Dendritic cell treated with granulocyte-macrophage colony-stimulating factor and Interleukin-4, amounts not matched to agents 40 ng/mL and 50 ng/mL, for 4 days (primary cell): ENCODE data around the gene IRF9.

ENCODE experiments used
- H3K27ac Mint-ChIP-seq: one replicate; pipeline ENCODE4 v1.8.0; 2022; ENCODE audit warnings: mild to moderate bottlenecking, mixed read lengths
- H3K27me3 Mint-ChIP-seq: one replicate; pipeline ENCODE4 v1.8.0; 2022; ENCODE audit warnings: mild to moderate bottlenecking, mixed read lengths
- H3K36me3 Mint-ChIP-seq: one replicate; pipeline ENCODE4 v1.8.0; 2022; ENCODE audit warnings: low read depth, mixed read lengths
- H3K4me1 Mint-ChIP-seq: one replicate; pipeline ENCODE4 v1.8.0; 2022; ENCODE audit warnings: low read depth, mixed read lengths
- H3K4me3 Mint-ChIP-seq: one replicate; pipeline ENCODE4 v1.8.0; 2022; ENCODE audit warnings: mild to moderate bottlenecking, moderate library complexity, mixed read lengths
- H3K9me3 Mint-ChIP-seq: one replicate; pipeline ENCODE4 v1.8.0; 2022; ENCODE audit warnings: mixed read lengths
- intact Hi-C: fragments of 100-400 bp; cut with micrococcal nuclease; formaldehyde crosslinking; loops from one replicate; pipeline ENCODE4 v1.15.0; 2022

IRF9 gene

DNA sequence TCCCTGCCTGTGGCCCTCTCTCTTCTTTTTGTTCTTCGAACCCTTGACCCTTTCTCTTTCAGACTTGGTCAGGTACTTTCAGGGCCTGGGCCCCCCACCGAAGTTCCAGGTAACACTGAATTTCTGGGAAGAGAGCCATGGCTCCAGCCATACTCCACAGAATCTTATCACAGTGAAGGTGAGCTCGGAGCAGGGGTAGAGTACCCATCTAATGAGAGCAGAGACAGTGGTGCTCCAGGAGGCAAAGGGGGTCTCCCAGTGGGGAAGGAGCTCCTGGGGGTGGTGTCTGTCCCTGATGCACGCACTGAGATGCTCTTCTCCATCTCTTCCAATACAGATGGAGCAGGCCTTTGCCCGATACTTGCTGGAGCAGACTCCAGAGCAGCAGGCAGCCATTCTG is 4.7 kb downstream of the IRF9 start:
- Mint-ChIP-seq H3K36me3 (peaks cover 96% of the 10 kb centered on the region), H3K9me3 (no peaks in the 10 kb centered on the region), H3K27me3 (peaks cover 2% of the 10 kb centered on the region), H3K4me1 (peaks cover 84% of the 10 kb centered on the region), H3K27ac (peak overlapping the region; percentile 82), H3K4me3 (no peak overlapping the region)
- intact Hi-C loops, result no loop called here

DNA sequence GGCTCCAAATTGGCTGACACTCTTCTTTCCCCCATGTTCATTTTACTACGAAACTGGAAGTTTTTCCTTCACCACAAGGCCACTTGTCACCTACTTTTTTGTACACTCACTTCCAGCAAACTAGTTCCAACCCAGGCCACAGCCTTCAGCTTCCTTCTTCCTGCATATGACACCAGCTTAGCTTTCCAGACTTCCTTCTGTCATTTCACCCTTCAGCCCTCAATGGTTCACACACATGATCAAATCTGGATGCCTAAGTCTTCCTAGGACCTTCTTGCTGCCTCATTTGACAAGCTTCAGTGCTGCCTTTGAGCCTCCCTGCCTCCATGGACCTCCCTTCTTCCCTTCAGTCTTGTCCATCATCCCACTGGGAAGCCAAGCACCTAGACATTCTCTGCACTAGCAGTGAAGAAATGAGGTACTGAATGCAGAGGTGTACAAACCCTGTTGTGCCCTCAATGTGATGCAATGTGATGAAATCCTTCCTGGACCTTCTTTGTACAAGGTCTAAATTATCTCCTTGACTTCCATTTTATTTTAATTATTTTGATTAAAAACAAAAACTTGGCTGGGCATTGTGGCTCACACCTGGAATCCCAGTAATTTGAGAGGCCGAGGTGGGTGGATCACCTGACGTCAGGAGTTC is 6.5 kb downstream of the IRF9 start:
- peaks cover 96% of the 10 kb centered on the region for H3K36me3 Mint-ChIP-seq
- peak overlapping the region; percentile 82 for H3K27ac Mint-ChIP-seq
- no peak overlapping the region for H3K4me3 Mint-ChIP-seq
- intact Hi-C loops, result no loop called here
- no peaks in the 10 kb centered on the region for H3K9me3 Mint-ChIP-seq
- H3K27me3 Mint-ChIP-seq, result peaks cover 13% of the 10 kb centered on the region
- H3K4me1 Mint-ChIP-seq, result peaks cover 78% of the 10 kb centered on the region

DNA sequence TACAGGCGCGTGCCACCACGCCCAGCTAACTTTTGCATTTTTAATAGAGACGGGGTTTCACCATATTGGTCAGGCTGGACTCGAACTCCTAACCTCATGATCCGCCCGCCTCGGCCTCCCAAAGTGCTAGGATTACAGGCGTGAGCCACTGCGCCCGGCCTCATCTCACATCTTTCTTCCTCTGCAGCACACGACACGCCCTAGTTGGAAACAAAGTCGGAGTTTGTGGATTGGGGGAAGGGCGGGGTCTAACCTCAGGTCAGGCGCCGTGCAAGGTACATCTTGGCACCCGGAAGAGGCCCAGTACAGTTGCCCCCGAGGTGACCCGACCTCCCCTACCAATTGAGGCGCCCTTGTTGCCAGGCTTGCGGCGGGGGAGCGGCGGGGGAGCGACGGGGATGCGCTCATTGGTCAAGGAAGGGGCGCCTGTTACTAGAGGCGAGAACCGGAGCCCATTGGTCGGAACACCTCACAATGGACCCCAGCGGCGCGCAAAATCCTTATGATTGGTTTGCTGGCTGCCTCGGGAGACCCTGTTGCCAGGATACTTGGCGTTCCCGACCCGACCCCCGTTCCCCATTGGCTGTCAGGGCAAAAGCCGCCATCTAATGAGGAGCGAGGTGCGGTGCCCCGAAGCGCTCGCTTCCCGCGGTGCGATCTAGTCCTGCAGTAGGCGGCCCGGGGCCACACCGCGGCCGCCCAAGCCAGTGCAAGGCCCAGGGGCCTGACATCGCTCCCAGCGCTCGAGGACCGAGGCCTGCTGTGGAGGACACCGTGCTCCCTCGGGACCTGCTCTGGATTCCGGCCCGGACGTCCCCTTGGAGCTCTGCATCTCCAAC is 10.6 kb downstream of the IRF9 start, which contains the start of gene REC8:
REC8 (plus strand) TSS at position 659 of the 839 bp plus-strand sequence. CDS start 473 bp downstream, outside the sequence.
- peaks cover 37% of the 10 kb centered on the region for H3K4me1 Mint-ChIP-seq
- peak within 1 kb of the TSS; percentile 61 for H3K27ac Mint-ChIP-seq
- H3K36me3 Mint-ChIP-seq, result peaks cover 96% of the 10 kb centered on the region
- intact Hi-C loops, result no loop called here
- H3K9me3 Mint-ChIP-seq, result no peaks in the 10 kb centered on the region
- peak within 1 kb of the TSS; percentile 65 for H3K4me3 Mint-ChIP-seq
- peaks cover 13% of the 10 kb centered on the region for H3K27me3 Mint-ChIP-seq

DNA sequence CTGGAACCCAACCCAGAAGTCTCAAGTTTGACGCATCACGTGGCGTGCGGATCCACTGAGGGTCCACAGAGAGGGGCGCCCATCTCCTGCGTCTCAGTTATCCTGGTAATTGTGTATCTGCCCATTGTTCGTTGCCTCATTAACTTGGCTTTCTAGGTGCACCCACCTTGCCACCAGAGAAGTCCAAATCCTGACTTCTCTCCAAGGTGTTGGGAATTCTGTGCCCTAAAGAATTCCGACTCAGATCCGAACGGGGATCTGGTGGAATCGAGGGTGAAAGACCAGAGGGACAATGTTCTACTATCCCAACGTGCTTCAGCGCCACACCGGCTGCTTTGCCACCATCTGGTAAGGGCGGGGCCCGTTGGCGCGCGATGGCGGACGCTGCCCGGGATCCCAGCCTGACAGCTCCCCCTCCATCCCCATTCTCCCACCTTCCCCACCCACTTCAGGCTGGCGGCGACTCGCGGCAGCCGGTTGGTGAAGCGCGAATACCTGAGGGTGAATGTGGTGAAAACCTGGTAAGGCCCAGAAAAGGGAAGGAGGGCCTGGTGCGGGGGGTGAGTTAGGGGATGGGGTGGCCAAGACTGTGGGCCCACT is 11.3 kb downstream of the IRF9 start:
- Mint-ChIP-seq H3K4me1 (peaks cover 30% of the 10 kb centered on the region), H3K9me3 (no peaks in the 10 kb centered on the region), H3K36me3 (peaks cover 96% of the 10 kb centered on the region), H3K4me3 (no peak overlapping the region), H3K27me3 (peaks cover 13% of the 10 kb centered on the region), H3K27ac (no peak overlapping the region)
- intact Hi-C loops, result no loop called here

DNA sequence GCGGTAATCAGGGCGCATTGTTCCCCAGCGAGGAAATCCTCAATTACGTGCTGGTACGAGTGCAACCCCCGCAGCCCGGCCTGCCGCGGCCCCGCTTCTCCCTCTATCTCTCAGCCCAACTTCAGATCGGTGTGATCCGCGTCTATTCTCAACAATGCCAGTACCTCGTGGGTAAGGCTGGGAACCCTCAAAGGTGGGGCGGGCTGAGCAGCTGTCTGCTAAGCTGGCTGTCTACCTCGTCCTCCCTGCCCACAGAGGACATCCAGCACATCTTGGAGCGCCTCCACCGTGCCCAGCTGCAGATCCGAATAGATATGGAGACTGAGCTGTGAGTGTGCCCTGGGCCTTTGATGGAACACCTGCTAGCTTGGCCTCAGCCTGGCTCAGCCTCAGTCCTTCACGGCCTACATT is 11.8 kb downstream of the IRF9 start:
- intact Hi-C loops, result no loop called here
- no peaks in the 10 kb centered on the region for H3K9me3 Mint-ChIP-seq
- peaks cover 13% of the 10 kb centered on the region for H3K27me3 Mint-ChIP-seq
- H3K4me1 Mint-ChIP-seq, result peaks cover 25% of the 10 kb centered on the region
- H3K27ac Mint-ChIP-seq, result no peak overlapping the region
- H3K36me3 Mint-ChIP-seq, result peaks cover 96% of the 10 kb centered on the region
- no peak overlapping the region for H3K4me3 Mint-ChIP-seq

DNA sequence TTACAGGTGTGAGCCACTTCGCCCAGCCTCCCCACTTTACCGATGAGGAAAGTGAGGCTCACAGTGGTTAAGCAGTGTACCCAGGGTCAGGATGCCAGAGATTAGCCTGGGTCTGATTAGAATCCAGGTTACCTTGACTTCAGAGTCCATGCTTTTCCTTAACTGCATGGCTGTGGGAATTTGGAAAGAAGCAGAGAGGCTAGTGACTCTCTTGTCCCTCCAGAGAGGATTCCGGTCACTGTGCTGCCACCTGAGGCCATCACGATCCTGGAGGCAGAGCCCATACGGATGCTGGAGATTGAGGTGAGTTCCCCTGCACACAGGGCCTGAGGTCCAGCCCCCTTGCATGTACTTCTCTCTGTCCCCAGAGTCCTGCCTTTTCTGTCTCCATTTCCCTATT is 15.5 kb downstream of the IRF9 start:
- intact Hi-C loops, result no loop called here
- H3K36me3 Mint-ChIP-seq, result peaks cover 100% of the 10 kb centered on the region
- H3K4me1 Mint-ChIP-seq, result peaks cover 7% of the 10 kb centered on the region
- peaks cover 3% of the 10 kb centered on the region for H3K27me3 Mint-ChIP-seq
- H3K9me3 Mint-ChIP-seq, result no peaks in the 10 kb centered on the region
- no peak overlapping the region for H3K4me3 Mint-ChIP-seq
- H3K27ac Mint-ChIP-seq, result no peak overlapping the region

DNA sequence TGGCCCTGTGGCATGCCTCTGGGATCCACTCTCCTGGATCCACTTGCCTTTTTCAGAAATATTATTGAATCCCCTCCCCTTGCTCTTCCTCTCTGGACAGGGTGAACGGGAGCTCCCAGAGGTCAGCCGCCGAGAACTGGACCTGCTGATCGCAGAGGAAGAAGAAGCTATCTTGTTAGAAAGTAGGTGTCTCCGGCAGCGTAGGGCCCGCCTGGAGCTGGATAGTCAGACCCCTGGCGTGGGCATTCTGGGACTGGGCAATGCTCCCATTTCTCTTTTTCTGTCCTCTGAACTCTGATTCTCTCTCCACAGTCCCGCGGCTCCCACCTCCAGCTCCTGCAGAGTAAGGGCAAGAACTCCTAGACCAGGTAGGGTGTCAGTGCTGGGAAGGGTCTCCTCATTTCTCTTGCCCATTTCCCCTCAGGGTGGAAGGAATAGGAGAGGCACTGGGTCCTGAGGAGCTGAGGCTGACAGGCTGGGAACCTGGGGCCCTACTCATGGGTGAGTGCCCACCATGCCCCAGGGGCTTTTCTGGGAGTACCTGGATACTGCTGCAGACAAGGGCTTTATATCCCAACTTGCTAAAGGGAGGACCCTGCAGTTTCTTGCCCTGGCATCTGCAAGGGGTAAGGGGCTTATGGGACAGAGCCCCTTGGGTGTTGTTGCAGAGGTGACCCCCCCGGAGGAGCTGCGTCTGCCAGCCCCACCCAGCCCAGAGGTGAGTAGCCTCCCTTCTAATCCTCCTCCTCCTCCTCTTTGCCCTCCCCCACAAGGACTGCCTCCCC is 16.2 kb downstream of the IRF9 start:
- H3K27ac Mint-ChIP-seq, result no peak overlapping the region
- H3K4me3 Mint-ChIP-seq, result no peak overlapping the region
- intact Hi-C loops, result no loop called here
- H3K4me1 Mint-ChIP-seq, result peaks cover under 1% of the 10 kb centered on the region
- peaks cover 100% of the 10 kb centered on the region for H3K36me3 Mint-ChIP-seq
- no peaks in the 10 kb centered on the region for H3K27me3 Mint-ChIP-seq
- H3K9me3 Mint-ChIP-seq, result no peaks in the 10 kb centered on the region

DNA sequence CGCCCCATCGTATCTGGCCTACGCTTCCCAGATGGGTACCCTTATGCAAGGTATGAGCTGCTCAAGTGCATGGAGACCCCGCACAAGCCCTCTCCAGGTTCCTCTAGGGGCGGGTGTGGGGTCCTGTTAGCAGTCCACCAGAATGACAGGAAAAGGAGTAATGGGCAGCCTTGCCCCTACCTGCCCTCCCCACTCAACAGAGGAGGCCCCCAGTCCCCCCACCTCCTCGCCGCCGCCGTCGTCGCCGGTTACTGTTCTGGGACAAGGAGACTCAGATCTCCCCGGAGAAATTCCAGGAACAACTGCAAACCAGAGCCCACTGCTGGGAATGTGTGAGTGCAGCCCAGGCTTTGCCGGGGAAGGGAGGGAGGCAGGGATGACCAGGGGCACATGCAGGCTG is 16.8 kb downstream of the IRF9 start:
- no peak overlapping the region for H3K27ac Mint-ChIP-seq
- no peak overlapping the region for H3K4me3 Mint-ChIP-seq
- peaks cover 100% of the 10 kb centered on the region for H3K36me3 Mint-ChIP-seq
- no peaks in the 10 kb centered on the region for H3K27me3 Mint-ChIP-seq
- no peaks in the 10 kb centered on the region for H3K4me1 Mint-ChIP-seq
- intact Hi-C loops, result no loop called here
- no peaks in the 10 kb centered on the region for H3K9me3 Mint-ChIP-seq

DNA sequence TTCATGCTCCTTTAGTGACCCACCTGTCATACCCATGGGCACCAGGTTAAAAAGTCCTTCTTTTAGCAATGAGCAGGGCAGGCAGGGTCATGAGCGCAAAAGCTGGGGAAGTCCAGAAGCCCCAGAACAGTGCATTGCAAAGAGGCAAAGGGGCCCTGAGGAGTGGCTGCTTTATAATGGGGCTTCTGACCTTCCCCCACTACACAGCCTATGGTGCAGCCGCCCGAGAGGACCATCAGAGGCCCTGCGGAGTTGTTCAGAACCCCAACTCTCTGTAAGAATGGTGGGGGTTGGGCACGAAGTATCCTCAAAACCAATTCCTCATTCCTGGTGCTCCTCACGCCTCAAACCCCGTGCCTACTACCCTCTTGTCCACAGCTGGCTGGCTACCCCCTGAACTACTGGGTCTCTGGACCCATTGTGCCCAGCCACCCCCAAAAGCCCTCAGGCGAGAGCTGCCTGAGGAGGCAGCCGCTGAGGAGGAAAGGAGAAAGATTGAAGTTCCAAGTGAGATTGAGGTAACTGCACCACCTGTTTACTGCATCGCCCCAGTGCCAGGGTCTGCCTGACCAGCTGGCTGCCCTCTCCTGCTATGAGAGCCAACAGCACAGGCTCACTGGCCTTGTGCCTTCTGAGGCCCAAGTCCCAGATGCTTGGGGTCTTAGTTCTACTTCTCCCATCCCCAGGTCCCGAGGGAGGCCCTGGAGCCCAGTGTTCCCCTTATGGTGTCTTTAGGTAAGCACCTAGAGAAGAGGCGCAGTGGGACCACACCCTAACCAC is 17.5 kb downstream of the IRF9 start:
- no peaks in the 10 kb centered on the region for H3K9me3 Mint-ChIP-seq

DNA sequence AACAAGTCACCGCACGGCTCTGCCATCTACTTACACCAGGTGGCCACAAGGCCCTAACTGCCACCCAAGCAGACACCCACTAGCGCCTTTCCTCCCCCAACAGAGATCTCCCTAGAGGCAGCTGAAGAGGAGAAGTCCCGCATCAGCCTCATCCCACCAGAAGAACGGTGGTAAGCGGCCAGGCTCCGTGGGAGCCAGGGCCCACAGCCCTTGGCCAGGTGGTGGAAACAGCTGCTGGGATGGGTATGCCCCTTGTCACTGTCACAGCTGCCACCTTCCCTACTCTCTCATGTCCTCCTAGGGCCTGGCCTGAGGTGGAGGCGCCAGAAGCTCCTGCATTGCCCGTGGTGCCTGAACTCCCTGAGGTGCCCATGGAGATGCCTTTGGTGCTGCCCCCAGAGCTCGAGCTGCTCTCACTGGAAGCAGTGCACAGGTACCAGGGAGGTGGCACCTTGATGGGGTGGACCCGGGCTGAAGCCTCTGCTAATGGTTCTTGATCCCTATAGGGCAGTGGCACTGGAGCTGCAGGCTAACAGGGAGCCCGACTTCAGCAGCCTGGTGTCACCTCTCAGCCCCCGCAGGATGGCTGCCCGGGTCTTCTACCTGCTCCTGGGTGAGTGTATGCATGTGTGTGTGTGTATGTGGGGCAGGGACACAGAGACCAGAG is 18.4 kb downstream of the IRF9 start:
- Mint-ChIP-seq H3K4me3 (no peak overlapping the region), H3K9me3 (no peaks in the 10 kb centered on the region), H3K36me3 (peaks cover 100% of the 10 kb centered on the region), H3K27me3 (no peaks in the 10 kb centered on the region), H3K4me1 (no peaks in the 10 kb centered on the region), H3K27ac (no peak overlapping the region)
- intact Hi-C loops, result no loop called here

More for the DNA sequence above, 17.5 kb downstream of the IRF9 start:
- no peaks in the 10 kb centered on the region for H3K27me3 Mint-ChIP-seq
- no peak overlapping the region for H3K4me3 Mint-ChIP-seq
- peaks cover 100% of the 10 kb centered on the region for H3K36me3 Mint-ChIP-seq
- no peaks in the 10 kb centered on the region for H3K4me1 Mint-ChIP-seq
- H3K27ac Mint-ChIP-seq, result no peak overlapping the region
- intact Hi-C loops, result no loop called here

DNA sequence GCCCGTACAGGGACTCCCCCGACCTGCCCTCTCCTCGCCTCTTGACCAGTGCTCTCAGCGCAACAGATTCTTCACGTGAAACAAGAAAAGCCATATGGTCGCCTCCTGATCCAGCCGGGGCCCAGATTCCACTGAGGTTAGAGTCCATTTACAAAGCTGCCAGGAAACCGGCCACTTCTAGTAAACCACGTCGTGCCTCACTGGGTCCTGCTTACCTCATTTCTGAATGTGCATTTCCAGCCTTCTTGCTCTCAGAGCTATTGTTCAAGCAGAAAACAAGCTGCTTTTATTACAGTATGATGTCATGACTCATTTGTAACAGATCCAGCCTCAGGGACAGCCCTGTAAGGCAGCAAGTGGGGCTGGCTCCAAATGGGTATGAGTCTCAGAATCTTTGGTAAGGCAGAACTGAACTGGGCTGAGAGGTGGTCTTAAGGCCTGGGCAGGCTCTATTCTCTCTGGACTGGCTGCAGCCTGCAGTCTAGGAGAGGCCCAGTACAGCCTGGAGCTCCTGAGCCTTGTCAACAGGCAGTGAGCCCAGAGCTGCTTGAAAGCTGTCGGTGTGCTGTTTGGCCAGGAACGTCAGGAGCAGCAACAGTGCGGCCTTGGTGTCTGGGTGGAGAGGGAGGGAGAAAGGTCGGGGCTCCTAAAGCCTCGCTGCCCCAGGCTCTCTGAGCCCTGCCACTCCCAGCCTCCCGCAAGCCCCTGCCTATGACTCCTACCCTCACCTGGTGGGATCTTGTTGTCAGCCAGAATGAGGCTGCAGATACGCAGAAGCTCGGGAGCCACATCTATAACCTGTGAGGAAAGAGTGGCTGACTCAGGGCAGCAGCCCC is 19.1 kb downstream of the IRF9 start:
- Mint-ChIP-seq H3K4me3 (no peak overlapping the region), H3K27ac (no peak overlapping the region), H3K9me3 (no peaks in the 10 kb centered on the region), H3K4me1 (no peaks in the 10 kb centered on the region), H3K27me3 (no peaks in the 10 kb centered on the region), H3K36me3 (peaks cover 100% of the 10 kb centered on the region)
- intact Hi-C loops, result no loop called here

DNA sequence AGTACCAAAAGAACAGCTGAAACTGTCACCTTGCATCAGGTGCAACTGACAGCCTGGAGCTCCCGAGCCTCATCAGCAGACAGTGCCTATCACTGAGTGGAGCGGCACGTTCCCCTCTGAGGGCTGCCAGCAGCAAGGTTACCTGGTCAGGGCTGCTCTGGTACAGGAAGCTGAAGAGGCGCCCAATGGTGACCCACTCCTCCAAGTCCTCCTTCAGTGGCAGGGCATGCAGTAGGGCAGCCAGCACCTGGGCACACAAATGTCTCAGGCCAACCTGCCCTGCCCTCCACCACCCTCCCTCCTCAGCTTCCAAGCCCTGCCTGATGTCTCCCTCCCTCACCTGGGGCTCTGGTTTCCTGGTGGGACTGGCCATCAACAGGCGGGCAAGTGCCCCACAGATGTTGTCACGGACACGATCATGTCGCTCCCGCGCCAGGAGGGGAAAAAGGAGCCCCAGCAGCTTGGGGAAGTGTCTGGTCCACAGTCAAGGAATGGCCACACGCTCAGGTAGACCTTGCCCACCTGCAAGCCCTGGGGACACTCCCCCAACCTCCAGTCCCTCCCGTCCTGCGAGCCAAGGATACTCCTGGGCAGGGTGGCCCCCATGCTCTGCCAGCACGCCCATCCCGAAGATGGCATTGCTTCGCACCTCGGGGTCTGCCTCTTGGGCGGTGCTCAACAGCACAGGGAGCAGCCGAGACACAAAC is 20.5 kb downstream of the IRF9 start:
- intact Hi-C loops, result no loop called here
- Mint-ChIP-seq H3K36me3 (peaks cover 100% of the 10 kb centered on the region), H3K9me3 (no peaks in the 10 kb centered on the region), H3K27me3 (no peaks in the 10 kb centered on the region), H3K4me3 (no peak overlapping the region), H3K27ac (no peak overlapping the region), H3K4me1 (no peaks in the 10 kb centered on the region)
